Measurements from ENCODE around the gene C14orf93.

C14orf93 gene, protein sequence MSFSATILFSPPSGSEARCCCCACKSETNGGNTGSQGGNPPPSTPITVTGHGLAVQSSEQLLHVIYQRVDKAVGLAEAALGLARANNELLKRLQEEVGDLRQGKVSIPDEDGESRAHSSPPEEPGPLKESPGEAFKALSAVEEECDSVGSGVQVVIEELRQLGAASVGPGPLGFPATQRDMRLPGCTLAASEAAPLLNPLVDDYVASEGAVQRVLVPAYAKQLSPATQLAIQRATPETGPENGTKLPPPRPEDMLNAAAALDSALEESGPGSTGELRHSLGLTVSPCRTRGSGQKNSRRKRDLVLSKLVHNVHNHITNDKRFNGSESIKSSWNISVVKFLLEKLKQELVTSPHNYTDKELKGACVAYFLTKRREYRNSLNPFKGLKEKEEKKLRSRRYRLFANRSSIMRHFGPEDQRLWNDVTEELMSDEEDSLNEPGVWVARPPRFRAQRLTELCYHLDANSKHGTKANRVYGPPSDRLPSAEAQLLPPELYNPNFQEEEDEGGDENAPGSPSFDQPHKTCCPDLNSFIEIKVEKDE

DNA sequence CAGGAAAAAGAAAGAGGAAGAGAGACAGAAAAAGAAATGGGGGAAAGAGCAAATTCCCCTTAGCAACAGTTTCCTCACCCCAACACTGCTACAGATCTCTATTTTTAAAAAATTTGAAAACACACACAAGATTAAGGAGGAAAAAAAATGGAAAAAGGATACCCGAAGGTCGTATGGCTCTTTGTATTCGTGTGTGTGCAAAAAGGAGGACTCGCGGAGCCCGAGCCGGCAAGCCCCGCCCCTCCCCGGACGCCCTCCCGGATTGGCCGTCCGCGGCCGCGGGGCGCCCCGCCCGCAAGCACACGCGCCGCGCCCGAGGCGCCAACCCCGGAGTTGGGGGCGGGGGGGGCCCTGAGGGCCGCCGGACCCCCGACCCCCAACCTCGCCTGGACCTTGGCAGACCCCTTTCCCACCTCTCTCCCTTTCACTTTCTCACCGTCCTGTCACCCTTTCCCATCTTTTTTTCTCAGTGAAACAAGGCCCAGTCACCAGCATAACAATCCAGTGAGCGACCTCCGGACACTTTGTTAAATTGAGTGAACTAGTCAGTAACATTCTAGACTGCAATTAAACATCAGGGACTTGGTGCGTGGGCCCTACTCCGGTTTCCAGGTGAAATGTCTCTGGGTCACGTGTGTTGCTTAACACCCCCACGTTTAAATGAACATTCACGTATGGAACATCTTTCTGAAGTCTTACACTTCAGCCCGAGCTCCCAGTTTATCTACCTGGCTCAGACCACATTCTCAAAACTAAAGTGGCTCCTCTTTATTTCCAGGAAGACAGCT is at the start of gene C14orf93:
Gene C14orf93 (minus strand): TSS at position 205 of the 788 bp plus-strand sequence. CDS start 11,120 bp downstream, outside the sequence.
- H3K4me1 ChIP-seq (ENCODE audit: insufficient read depth, low read length): peaks cover 13% of the 10 kb centered on the region; the same call in 1 of the 2 replicates
- H3K9me3 ChIP-seq (ENCODE audit: insufficient read depth, low read depth, low read length): no peaks in the 10 kb centered on the region
- no peaks in the 10 kb centered on the region for H3K36me3 ChIP-seq (ENCODE audit: insufficient read depth, low read depth, low read length)
- peak within 1 kb of the TSS; percentile 33 for H3K27ac ChIP-seq (ENCODE audit: low read length)
- peak within 1 kb of the TSS; percentile 60 for H3K4me3 ChIP-seq (ENCODE audit: low read length)
- H3K9ac ChIP-seq (ENCODE audit: low read depth, low read length): peak within 1 kb of the TSS; percentile 71; the same call in 1 of the 2 replicates
- H3K27me3 ChIP-seq (ENCODE audit: insufficient read depth, low read length): no peaks in the 10 kb centered on the region

DNA sequence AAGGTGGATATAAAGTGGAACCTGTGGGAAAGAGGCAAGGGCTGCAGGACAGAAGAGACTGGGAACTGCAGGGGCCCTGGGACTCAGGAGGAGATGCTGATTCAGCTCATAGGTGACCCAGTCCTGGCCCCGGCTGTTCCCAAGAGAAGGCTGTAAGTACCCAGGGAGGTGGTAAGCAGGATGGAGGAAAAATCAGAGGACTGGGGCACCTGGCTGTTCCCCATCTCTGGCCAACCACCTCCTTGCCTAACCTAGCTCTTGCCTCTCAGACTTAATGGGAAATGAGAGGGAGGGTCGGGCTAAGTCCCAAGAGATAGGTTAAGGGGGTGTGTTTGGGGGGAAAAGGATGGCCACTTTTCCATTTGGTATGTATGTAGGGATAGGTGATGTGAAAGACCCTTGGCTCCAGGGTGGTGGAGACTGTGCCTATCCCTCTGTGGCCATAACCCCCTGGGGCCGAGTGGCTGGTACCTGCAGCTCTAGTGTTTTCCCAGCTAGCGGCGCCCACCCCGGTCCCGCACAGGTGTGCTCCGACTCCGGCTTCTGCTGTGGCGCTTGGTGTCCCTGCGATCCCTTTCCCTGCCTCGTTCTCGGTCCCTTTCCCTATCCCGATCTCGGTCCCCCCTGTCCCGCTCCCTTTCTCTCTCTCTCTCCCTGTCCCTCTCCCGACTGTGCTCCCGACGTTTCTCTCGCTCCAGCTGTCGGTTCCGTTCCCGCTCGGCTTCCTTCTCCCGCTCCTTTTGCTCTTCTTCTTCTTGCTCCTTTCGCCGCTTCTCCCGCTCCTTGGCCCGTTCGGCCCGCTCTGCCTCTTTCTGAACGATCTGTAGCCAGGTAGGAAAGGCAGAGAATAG is 48.9 kb upstream of the C14orf93 start:
- H3K4me3 ChIP-seq (ENCODE audit: low read length): no peak overlapping the region
- H3K36me3 ChIP-seq (ENCODE audit: insufficient read depth, low read depth, low read length): peaks cover 54% of the 10 kb centered on the region
- H3K4me1 ChIP-seq (ENCODE audit: insufficient read depth, low read length): peaks cover 3% of the 10 kb centered on the region; the same call in 1 of the 2 replicates
- no peaks in the 10 kb centered on the region for H3K9me3 ChIP-seq (ENCODE audit: insufficient read depth, low read depth, low read length)
- no peak overlapping the region for H3K9ac ChIP-seq (ENCODE audit: low read depth, low read length)
- peaks cover 6% of the 10 kb centered on the region; the same call in 1 of the 2 replicates for H3K27me3 ChIP-seq (ENCODE audit: insufficient read depth, low read length)
- no peak overlapping the region for H3K27ac ChIP-seq (ENCODE audit: low read length)

DNA sequence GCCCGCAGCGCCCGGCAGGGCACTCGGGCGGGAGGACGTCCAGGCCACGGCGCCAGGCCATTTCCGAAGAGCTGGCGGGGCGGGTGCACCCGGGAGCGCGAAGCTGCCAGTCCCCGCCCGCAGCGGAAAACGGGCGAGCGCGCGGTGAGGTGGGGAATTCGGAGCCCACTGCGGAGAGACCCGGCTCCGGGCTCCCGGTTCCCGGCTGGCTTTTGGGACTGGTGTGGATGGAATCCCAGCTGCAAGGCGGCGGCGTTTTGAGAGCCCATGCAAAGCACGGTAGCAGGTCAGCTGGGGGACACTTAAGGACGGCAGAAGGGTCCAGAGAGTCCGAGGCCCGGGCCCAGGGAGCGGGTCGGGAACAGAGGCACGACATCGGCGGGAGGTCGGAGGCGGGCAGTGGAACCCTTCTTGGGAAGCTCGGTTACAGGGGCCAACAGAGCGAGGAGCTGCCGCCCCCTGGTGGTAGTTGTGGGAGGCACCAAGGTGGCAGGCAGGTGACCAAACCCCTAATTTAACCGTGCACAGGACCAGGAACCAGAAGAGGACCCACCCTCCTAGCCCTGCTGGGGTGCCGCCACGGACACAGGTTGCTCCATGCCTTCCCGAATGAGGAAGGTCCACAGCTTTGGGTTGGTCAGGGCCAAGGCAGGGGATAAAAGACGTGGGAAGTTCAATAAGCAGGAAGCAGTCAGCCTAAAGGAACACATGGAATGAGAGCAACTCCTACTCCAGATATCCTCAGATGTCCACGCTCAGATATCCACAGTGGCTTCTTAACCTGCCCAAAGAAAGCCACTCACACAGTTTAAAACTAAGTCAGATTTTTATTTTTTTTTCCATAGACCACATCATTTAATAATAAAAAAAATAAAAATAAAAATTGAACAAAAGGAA is 48.1 kb upstream of the C14orf93 start:
- Histone ChIP-seq H3K9ac (ENCODE audit: low read depth, low read length) (peak overlapping the region; percentile 82), H3K27ac (ENCODE audit: low read length) (peak overlapping the region; percentile 63), H3K36me3 (ENCODE audit: insufficient read depth, low read depth, low read length) (peaks cover 54% of the 10 kb centered on the region), H3K27me3 (ENCODE audit: insufficient read depth, low read length) (peaks cover 6% of the 10 kb centered on the region; the same call in 1 of the 2 replicates), H3K9me3 (ENCODE audit: insufficient read depth, low read depth, low read length) (no peaks in the 10 kb centered on the region), H3K4me1 (ENCODE audit: insufficient read depth, low read length) (peaks cover 3% of the 10 kb centered on the region; the same call in 1 of the 2 replicates), H3K4me3 (ENCODE audit: low read length) (peak overlapping the region; percentile 85)

DNA sequence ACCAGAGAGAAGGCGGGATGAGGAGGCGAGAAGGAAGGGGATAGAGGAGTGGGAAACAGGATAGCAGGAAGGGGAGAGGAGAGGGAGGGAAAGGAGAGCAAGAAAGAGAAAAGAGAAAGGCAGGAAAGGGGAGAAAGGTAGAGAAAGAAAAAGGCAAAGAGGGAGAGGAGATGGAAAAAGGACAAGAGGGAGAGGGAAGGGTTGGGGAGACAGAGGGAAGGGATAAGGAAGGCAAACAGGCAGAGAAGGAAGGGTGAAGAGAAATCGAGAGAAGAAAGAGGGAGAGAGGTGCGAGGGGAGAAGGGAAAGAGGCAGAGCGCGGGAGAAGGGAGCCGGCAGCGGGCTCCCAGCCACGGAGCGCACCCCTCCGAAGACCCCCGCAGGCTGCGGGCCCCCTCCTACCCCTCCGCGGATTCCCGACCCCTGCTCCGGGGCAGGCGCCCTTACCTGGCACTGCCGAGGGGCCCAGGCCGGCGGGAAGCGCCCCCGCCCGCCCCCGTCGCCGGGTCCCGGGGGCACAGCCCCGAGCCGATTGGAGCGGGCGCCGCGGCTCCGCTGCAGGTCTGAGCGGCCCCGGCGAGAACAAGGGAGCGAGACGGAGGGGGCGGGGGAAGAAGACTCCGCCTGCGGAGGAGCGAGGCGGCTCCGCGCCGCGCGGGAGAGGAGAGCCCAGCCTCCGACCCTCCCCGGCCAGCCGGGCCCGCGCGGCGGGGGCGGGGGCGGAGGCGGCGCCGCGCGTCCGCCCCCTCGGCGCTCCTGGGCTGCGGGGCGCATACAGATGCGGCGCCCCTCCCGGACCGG is 47.2 kb upstream of the C14orf93 start, which contains the start of gene CDH24:
Gene CDH24 (minus strand): TSS at position 565 of the 801 bp plus-strand sequence. CDS start 1,787 bp downstream, outside the sequence.
- peaks cover 48% of the 10 kb centered on the region for H3K36me3 ChIP-seq (ENCODE audit: insufficient read depth, low read depth, low read length)

DNA sequence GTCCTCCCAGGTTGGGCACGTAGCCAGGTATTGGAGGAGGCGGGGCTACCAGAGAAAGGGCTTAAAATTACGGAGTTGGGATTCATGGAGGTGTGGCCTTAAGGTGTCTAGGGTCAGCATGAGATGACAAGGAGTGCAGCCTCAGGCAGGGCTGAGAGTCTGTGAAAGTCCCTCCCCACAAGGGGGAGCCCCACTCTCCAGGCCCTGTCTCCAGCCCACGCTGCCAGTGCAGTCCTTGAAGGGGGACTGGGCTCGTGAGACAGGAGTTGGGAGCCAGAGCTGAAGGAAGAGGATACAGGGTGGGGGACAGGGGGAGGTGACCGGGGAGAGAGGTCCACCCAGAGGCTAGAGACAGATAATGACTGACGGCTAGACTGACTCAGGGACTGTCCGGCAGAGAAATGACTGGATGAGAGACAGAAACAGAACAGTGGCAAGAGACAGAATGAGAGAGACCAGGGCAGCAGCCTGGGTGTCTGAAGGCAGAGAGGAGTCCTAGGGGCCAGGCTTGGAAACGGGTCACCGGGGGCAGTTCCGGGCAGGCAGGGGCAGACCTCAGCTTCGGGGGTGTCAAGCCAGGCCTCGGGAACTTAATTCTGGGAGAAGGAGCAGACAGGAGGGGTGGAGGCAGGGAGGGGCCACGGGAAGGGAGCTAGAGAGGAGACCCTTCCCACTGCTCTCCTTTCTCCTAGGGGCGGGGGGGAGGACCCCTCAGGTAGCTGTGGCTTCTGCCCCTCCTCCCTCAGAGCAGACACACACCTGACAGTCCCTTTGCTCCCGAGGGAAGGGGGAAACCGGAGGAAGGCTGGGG is 46.4 kb upstream of the C14orf93 start:
- H3K4me1 ChIP-seq (ENCODE audit: insufficient read depth, low read length): 0 out of 2 replicates have a peak, but pooled peaks cover 3% of the 10 kb centered on the region
- peaks cover 6% of the 10 kb centered on the region; the same call in 1 of the 2 replicates for H3K27me3 ChIP-seq (ENCODE audit: insufficient read depth, low read length)
- H3K4me3 ChIP-seq (ENCODE audit: low read length): peak overlapping the region; percentile 85
- peak overlapping the region; percentile 68 for H3K9ac ChIP-seq (ENCODE audit: low read depth, low read length)
- H3K27ac ChIP-seq (ENCODE audit: low read length): no peak overlapping the region
- H3K9me3 ChIP-seq (ENCODE audit: insufficient read depth, low read depth, low read length): no peaks in the 10 kb centered on the region
- peaks cover 44% of the 10 kb centered on the region for H3K36me3 ChIP-seq (ENCODE audit: insufficient read depth, low read depth, low read length)

More for the DNA sequence above, 47.2 kb upstream of the C14orf93 start, which contains the start of gene CDH24:
- Histone ChIP-seq H3K4me1 (ENCODE audit: insufficient read depth, low read length) (0 out of 2 replicates have a peak, but pooled peaks cover 3% of the 10 kb centered on the region), H3K4me3 (ENCODE audit: low read length) (peak within 1 kb of the TSS; percentile 85), H3K27ac (ENCODE audit: low read length) (peak within 1 kb of the TSS; percentile 63), H3K9ac (ENCODE audit: low read depth, low read length) (peak within 1 kb of the TSS; percentile 82), H3K27me3 (ENCODE audit: insufficient read depth, low read length) (peaks cover 6% of the 10 kb centered on the region; the same call in 1 of the 2 replicates), H3K9me3 (ENCODE audit: insufficient read depth, low read depth, low read length) (no peaks in the 10 kb centered on the region)

DNA sequence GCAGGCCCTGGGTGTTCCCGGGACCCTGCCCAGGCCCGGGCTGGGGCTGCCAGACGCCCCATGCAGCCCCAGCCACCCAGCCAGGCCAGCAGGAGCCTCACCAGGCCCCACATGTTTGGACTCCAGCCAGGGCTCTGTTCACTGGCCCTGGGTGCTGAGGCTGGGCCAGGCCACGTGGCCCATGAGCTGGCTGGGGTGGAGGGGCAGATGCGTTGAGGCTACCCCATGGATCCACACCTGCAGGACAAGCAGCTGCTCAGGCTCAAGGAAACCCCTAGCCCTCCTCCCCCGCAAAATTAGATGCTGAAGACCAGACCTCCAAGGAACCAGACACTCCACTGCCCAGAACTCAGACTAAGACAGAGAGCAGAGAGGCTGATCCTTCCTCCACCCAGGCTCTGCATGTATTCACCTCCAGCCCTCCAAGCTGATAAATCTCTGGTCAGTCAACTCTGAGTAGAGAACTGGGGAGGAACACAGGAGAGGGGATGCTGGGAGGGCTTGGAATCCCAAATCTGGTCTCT is 45.7 kb upstream of the C14orf93 start:
- peaks cover 6% of the 10 kb centered on the region; the same call in 1 of the 2 replicates for H3K27me3 ChIP-seq (ENCODE audit: insufficient read depth, low read length)
- H3K36me3 ChIP-seq (ENCODE audit: insufficient read depth, low read depth, low read length): peaks cover 38% of the 10 kb centered on the region
- no peak overlapping the region for H3K4me3 ChIP-seq (ENCODE audit: low read length)
- no peak overlapping the region for H3K27ac ChIP-seq (ENCODE audit: low read length)
- H3K4me1 ChIP-seq (ENCODE audit: insufficient read depth, low read length): 0 out of 2 replicates have a peak, but pooled peaks cover 3% of the 10 kb centered on the region
- H3K9me3 ChIP-seq (ENCODE audit: insufficient read depth, low read depth, low read length): no peaks in the 10 kb centered on the region
- H3K9ac ChIP-seq (ENCODE audit: low read depth, low read length): no peak overlapping the region

DNA sequence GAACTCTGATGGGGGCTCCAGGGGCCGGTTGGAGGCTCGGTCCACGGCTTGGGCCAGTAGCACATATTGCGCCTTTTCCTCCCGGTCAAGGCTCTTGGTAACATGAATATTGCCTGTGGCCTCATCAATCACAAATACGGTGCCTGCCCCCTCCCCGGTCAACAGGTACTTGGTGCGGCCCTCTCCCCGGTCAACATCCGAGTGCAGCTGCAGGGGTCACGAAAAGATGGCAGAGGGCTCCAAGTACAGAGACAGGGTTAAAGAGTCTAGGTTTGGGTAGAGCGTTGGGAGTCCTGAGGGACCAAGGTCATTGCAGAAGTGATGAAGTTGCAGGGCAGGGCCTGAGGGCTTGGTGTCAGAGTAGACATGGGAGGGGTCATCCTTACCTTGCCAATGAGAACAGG is 45.2 kb upstream of the C14orf93 start:
- H3K9ac ChIP-seq (ENCODE audit: low read depth, low read length): no peak overlapping the region
- H3K9me3 ChIP-seq (ENCODE audit: insufficient read depth, low read depth, low read length): no peaks in the 10 kb centered on the region
- H3K4me1 ChIP-seq (ENCODE audit: insufficient read depth, low read length): 0 out of 2 replicates have a peak, but pooled peaks cover 3% of the 10 kb centered on the region
- H3K27me3 ChIP-seq (ENCODE audit: insufficient read depth, low read length): peaks cover 6% of the 10 kb centered on the region; the same call in 1 of the 2 replicates
- no peak overlapping the region for H3K4me3 ChIP-seq (ENCODE audit: low read length)
- H3K27ac ChIP-seq (ENCODE audit: low read length): no peak overlapping the region
- H3K36me3 ChIP-seq (ENCODE audit: insufficient read depth, low read depth, low read length): peaks cover 38% of the 10 kb centered on the region

DNA sequence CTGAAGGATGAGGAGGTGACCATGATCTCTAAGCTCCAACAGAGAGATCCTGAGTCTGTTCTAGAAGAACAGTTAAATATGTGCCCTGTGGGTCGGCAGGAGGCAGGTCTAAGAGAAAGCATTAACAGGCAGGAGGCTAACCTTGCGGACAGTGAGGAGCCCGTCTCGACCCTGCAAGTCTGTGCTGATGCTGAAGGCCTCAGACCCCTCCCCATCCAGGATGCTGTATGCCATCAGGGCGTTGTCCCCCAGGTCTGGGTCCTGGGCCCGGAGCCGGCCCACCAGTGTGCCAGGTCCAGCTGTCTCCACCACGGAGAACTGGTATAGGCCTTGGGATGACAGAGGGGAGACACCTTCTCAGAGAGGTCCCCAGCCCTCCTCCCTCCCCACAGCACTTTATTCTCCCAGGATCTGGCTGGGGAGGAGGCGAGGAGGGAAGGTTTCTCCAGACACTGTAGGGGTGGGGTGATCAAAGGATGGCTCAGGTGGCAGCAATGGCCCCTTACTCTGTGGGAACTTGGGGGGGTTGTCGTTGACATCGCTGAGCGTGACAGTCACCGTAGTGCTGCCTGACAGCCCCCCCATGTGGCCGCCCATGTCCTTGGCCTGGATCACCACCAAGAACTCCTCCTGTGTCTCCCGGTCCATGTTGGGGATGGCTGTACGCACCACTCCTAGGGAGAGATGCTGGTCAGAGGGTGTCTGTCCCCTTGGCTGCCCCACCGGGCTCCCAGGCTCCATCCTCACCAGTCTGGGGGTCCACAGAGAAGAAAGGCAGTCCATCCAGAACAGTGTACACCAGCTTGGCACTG is 44.3 kb upstream of the C14orf93 start:
- Histone ChIP-seq H3K36me3 (ENCODE audit: insufficient read depth, low read depth, low read length) (peaks cover 37% of the 10 kb centered on the region), H3K9me3 (ENCODE audit: insufficient read depth, low read depth, low read length) (no peaks in the 10 kb centered on the region), H3K27ac (ENCODE audit: low read length) (no peak overlapping the region), H3K4me1 (ENCODE audit: insufficient read depth, low read length) (0 out of 2 replicates have a peak, but pooled peaks cover 3% of the 10 kb centered on the region), H3K4me3 (ENCODE audit: low read length) (no peak overlapping the region), H3K27me3 (ENCODE audit: insufficient read depth, low read length) (peaks cover 6% of the 10 kb centered on the region; the same call in 1 of the 2 replicates), H3K9ac (ENCODE audit: low read depth, low read length) (no peak overlapping the region)
